WERI-Rb-1 (cell line): Measurements from ENCODE around the gene FNDC11.

Experiments used
- DNase-seq: peaks from one replicate; pipeline ENCODE4 v3.0.0-alpha.2; 2020
- H3K27ac ChIP-seq: fragments of 250-450 bp; sonication (Bioruptor Pico); 2 replicates; pipeline ENCODE4 v1.5.1; 2020; ENCODE audit warnings: mild to moderate bottlenecking, moderate library complexity
- H3K27me3 ChIP-seq: fragments of 250-450 bp; sonication (Bioruptor Pico); 2 replicates; pipeline ENCODE4 v1.5.1; 2021; ENCODE audit warnings: mild to moderate bottlenecking, low read depth, moderate library complexity; ENCODE audit not compliant: insufficient read depth, severe bottlenecking
- H3K36me3 ChIP-seq: fragments of 250-450 bp; sonication (Bioruptor Pico); 2 replicates; pipeline ENCODE4 v1.5.1; 2020; ENCODE audit warnings: mild to moderate bottlenecking, moderate library complexity
- H3K4me3 ChIP-seq: 2 replicates; pipeline ENCODE4 v1.5.1; 2011; ENCODE audit warnings: low read depth, mild to moderate bottlenecking, control low read depth, low read length
- H3K9me3 ChIP-seq: fragments of 250-450 bp; sonication (Bioruptor Pico); 2 replicates; pipeline ENCODE4 v1.5.1; 2021; ENCODE audit warnings: mild to moderate bottlenecking, moderate library complexity; ENCODE audit not compliant: severe bottlenecking
- TF ChIP-seq, protein P1 (sequence below): IDR thresholded peaks from 2 replicates; pipeline ENCODE4 v1.5.1; 2011; ENCODE audit warnings: low read depth, mild to moderate bottlenecking, control low read depth, inconsistent platforms, low read length

FNDC11 gene

DNA sequence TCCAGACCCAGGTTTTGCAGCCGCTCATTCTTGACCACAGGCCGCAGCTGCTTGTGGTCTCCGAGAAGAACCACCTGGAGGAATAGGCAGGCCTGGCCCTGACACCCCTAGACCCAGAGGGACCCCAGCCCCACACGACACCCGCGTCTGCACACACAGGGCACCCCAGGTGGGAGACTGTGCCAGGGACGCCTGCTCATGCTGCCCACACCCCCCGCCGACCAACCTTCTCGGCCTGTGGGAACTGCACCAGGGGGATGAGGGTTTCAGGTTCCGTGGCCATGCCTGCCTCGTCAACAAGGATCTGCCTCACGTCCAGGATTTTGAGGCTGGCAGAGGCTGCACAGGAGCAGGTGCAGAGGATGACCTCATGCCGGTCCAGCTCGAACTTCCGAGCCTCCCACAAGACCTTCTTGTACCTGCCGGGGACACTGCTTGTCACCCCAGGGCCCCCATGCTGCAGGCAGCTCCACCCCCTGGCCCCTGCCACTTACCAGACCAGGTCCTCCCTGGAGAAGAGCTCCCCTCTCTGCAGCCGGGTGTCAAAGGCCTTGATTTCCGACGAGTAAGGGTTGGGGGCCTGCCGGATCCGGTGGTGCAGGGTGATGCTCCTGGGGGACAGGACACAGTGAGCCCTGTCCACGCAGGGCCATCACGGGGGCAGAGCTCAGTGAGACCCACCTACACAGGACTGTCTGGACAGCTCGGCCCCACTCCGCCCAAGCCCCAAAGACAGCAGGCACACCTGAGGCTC is 7.1 kb downstream of the FNDC11 start:
- no peaks in the 10 kb centered on the region; the same call in none of the 2 replicates for H3K36me3 ChIP-seq
- TF ChIP-seq, protein P1, sequence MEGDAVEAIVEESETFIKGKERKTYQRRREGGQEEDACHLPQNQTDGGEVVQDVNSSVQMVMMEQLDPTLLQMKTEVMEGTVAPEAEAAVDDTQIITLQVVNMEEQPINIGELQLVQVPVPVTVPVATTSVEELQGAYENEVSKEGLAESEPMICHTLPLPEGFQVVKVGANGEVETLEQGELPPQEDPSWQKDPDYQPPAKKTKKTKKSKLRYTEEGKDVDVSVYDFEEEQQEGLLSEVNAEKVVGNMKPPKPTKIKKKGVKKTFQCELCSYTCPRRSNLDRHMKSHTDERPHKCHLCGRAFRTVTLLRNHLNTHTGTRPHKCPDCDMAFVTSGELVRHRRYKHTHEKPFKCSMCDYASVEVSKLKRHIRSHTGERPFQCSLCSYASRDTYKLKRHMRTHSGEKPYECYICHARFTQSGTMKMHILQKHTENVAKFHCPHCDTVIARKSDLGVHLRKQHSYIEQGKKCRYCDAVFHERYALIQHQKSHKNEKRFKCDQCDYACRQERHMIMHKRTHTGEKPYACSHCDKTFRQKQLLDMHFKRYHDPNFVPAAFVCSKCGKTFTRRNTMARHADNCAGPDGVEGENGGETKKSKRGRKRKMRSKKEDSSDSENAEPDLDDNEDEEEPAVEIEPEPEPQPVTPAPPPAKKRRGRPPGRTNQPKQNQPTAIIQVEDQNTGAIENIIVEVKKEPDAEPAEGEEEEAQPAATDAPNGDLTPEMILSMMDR, result no peak
- no peak overlapping the region for H3K4me3 ChIP-seq
- H3K27ac ChIP-seq, result no peak overlapping the region
- H3K9me3 ChIP-seq, result no peaks in the 10 kb centered on the region
- H3K27me3 ChIP-seq, result no peaks in the 10 kb centered on the region
- no peak for DNase-seq

DNA sequence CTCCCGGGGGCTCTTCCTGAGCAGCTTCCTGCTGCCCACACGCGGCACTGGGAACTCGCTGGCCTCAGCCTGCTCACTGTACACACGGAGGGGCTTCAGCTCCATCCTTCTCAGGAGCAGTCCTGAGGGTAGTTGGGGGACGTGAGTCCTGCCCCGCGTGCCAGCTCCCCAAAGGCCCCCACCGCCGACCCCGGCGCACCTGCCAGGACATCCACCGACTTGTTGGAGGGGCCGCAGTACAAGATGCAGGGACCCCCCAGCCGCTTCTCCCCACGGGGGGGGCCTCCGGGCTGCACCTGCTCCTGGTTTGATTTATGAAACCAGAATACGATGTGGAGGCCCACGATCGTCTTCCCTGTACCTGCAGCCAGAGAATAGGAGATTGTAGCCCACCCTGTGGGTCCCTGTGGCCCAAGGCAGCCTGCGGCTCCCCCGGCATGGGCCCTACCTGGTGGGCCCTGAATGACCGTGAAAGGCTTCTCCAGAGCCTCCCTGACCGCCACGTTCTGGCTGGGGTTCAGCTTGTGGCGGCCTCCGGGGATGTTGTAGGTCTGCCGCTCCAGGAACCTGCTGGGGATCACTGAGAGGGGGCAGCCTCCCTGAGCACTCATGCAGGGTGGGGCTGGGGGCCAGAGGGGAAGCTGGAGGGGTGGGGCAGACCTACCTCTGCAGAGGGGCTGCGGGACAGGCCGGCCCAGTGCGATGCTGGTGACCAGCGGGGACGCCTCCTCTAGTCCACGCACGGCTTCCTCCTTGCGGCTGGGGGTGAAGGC is 7.9 kb downstream of the FNDC11 start:
- H3K4me3 ChIP-seq, result no peak overlapping the region
- TF ChIP-seq, protein P1, result no peak
- H3K36me3 ChIP-seq, result no peaks in the 10 kb centered on the region; the same call in none of the 2 replicates

DNA sequence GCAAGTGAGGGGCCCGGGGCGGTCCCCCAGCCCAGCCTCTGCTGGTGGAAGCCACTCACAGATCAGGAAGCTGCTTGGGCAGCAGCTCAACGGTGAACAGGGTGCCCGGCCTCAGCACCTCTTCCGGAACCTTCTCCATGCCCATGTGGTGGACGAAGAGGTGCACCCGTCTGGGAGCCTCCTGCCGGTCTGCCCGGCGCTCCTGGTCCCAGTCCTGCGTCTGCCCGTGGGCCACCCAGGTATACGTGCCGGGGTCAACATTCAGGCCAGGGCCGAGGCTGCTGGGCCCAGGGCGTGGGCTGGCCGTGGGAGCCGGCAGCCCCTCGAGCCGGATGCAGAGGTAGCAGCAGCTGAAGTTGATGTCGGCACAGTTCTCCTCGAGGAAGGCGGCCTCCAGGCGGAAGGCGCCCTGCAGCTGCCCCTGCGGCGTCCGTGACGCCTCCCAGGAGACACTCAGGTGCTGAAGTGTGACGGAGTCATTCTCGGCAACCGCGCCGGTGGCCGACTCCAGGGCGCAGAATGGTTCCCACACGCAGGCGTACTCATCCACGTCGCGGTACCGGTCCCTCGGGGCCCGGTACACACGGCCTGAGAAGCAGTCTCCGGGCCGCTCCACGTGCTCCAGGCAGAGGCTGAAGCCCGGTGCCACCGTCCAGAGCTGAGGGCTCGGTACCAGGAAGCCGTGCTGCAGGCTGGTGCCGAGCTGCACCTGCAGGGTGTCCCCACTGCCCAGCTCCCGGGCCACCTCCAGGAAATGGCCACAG is 8.7 kb downstream of the FNDC11 start:
- Histone ChIP-seq H3K4me3 (no peak overlapping the region), H3K36me3 (no peaks in the 10 kb centered on the region; the same call in none of the 2 replicates), H3K27ac (no peak overlapping the region), H3K9me3 (no peaks in the 10 kb centered on the region), H3K27me3 (no peaks in the 10 kb centered on the region)
- TF ChIP-seq, protein P1, result no peak
- DNase-seq, result no peak

More for the DNA sequence above, 7.9 kb downstream of the FNDC11 start:
- H3K27ac ChIP-seq, result no peak overlapping the region
- no peaks in the 10 kb centered on the region for H3K9me3 ChIP-seq
- no peaks in the 10 kb centered on the region for H3K27me3 ChIP-seq
- no peak for DNase-seq

DNA sequence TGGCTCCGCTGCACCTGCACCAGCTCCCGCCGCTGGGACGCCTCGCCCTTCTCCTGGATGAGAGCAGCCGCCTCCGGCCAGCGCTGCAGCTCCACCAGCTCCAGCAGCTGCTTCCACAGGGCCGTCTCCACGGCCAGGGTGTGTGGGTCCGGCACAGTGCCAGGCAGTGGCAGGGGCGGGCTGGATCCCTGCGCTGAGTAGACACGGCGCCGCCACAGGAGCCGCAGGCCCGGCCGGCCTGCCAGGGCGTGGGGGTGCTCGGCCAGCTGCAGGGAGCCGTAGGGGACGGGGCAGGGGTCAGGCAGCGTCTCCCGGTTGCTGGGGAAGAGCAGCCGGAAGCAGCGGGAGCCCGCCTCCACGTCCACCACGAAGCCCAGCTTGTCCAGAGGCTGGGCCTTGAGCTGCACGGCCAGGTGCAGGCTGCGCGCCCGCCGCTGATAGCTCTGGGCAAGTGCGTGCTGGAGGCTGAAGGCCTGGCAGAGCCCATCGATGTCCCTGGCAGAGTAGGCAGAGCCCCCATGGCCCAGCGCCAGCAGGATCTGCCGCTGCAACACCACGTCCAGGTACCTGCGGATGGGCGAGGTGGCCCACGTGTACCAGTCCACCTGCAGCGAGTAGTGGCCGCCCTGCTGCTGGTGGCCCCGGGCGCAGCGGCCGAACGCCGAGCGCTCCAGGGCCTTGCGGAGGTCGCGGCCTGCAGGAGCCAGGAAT is 9.4 kb downstream of the FNDC11 start:
- no peak for DNase-seq
- no peaks in the 10 kb centered on the region for H3K9me3 ChIP-seq
- H3K36me3 ChIP-seq, result no peaks in the 10 kb centered on the region; the same call in none of the 2 replicates
- TF ChIP-seq, protein P1, result no peak
- H3K27ac ChIP-seq, result no peak overlapping the region
- no peak overlapping the region for H3K4me3 ChIP-seq
- H3K27me3 ChIP-seq, result no peaks in the 10 kb centered on the region

DNA sequence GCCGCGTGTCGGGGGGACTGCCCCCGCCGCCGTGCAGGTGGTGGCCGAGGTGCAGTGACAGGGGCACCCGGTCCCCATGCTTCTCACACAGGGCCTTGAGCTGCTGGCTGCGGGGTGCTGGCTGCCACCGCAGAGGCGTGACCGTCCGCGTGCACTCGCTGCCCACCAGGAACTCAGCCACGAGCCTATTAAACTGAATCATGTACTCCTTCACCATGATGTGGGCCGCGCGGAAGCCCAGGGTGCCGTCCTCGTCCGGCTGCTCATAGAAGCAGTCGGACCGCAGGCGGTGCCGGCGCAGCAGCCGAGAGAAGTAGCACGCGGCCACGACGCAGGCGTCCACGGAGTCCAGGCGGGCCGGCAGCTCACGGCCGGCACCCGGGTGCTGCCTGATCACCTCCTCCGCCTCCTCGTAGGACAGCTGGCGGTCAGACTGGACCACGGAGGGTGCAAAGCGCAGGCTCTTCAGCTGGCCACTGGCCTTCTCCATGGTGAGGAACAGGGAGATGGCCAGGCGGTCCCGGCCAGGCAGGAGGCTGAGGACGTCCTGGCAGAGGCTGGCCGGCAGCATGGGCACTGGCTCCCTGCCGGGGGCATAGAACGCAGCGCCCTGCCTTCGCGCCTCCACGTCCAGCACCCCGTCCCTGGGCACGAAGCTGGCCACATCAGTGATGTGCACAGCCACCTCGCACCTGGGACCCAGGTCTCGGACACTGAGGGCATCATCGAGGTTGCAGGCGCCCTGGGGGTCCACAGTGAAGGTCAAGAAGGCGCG is 10.3 kb downstream of the FNDC11 start:
- TF ChIP-seq, protein P1, result no peak
- no peaks in the 10 kb centered on the region for H3K27me3 ChIP-seq

More for the DNA sequence above, 10.3 kb downstream of the FNDC11 start:
- no peak for DNase-seq
- Histone ChIP-seq H3K27ac (no peak overlapping the region), H3K4me3 (no peak overlapping the region), H3K36me3 (no peaks in the 10 kb centered on the region; the same call in none of the 2 replicates), H3K9me3 (no peaks in the 10 kb centered on the region)
